IMR-90 (cell line): ENCODE results near the gene ZFHX3.
"Not testable (repeated sequence)": the region's sequence is repeated elsewhere in the genome, so short reads cannot be mapped to it uniquely, and the experiment has no call there.

Experiments used
- BHLHE40 ChIP-seq: fragments of 150-350 bp; IDR thresholded peaks from 2 replicates; pipeline ENCODE4 v1.6.1; 2016; ENCODE audit warnings: mild to moderate bottlenecking, low read depth, low read length
- CHD1 ChIP-seq: IDR thresholded peaks from 2 replicates; pipeline ENCODE4 v1.6.1; 2012; ENCODE audit warnings: low read depth, low read length, improper control_type of control experiment
- MXI1 ChIP-seq: IDR thresholded peaks from 2 replicates; pipeline ENCODE4 v1.6.1; 2012; ENCODE audit warnings: low read depth, mild to moderate bottlenecking, low read length, moderate library complexity, borderline replicate concordance
- POLR2A ChIP-seq: IDR thresholded peaks from 2 replicates; pipeline ENCODE4 v1.6.1; 2012; ENCODE audit warnings: mild to moderate bottlenecking, low read depth, low read length
- RAD21 ChIP-seq: IDR thresholded peaks from 2 replicates; pipeline ENCODE4 v1.6.1; 2012; ENCODE audit warnings: low read length, improper control_type of control experiment
- RFX5 ChIP-seq: IDR thresholded peaks from 2 replicates; pipeline ENCODE4 v1.8.0; 2012; ENCODE audit warnings: low read depth, mild to moderate bottlenecking, low read length, moderate library complexity
- TF ChIP-seq, protein P1 (sequence below): conservative IDR thresholded peaks from 2 replicates; pipeline ENCODE4 v1.5.1; 2012; ENCODE audit warnings: mild to moderate bottlenecking, low read depth, low read length, improper control_type of control experiment

DNA sequence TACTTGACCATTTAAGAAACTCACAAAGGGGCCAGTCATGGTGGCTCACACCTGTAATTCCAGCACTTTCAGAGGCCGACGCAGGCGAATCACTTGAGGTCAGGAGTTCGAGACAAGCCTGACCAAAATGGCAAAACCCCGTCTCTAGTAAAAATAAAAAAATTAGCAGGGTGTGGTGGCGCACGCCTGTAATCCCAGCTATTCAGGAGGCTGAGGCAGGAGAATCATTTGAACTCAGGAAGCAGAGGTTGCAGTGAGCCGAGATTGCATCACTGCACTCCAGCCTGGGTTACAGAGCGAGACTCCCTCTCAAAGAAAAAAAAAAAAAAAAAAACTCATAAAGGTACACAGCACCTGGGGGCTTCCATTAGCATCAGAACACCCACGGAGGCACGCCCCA, 38.2 kb downstream of the ZFHX3 start:
- TF ChIP-seq, protein P1, sequence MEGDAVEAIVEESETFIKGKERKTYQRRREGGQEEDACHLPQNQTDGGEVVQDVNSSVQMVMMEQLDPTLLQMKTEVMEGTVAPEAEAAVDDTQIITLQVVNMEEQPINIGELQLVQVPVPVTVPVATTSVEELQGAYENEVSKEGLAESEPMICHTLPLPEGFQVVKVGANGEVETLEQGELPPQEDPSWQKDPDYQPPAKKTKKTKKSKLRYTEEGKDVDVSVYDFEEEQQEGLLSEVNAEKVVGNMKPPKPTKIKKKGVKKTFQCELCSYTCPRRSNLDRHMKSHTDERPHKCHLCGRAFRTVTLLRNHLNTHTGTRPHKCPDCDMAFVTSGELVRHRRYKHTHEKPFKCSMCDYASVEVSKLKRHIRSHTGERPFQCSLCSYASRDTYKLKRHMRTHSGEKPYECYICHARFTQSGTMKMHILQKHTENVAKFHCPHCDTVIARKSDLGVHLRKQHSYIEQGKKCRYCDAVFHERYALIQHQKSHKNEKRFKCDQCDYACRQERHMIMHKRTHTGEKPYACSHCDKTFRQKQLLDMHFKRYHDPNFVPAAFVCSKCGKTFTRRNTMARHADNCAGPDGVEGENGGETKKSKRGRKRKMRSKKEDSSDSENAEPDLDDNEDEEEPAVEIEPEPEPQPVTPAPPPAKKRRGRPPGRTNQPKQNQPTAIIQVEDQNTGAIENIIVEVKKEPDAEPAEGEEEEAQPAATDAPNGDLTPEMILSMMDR = not testable (repeated sequence)
- TF ChIP-seq CHD1, RAD21, BHLHE40, MXI1, RFX5, POLR2A: not testable (repeated sequence)
